GM19455 (cell line): ENCODE measurements around the gene PRRX2.
"Not testable (repeated sequence)": the region's sequence is repeated elsewhere in the genome, so short reads cannot be mapped to it uniquely, and the experiment has no call there.

Source experiments
- ATAC-seq: cut with Tn5 transposase; IDR thresholded peaks from one replicate; pipeline ENCODE4 v1.9.1; 2021; ENCODE audit not compliant: unreplicated experiment

Gene PRRX2

GRCh38 chr9:129752900-129753729 is 87.7 kb downstream of the PRRX2 start, which contains the start of gene PTGES:
Gene PTGES (minus strand): TSS chr9:129753042. CDS start chr9:129753012, 30 bp downstream.
- no peak for ATAC-seq

DNA sequence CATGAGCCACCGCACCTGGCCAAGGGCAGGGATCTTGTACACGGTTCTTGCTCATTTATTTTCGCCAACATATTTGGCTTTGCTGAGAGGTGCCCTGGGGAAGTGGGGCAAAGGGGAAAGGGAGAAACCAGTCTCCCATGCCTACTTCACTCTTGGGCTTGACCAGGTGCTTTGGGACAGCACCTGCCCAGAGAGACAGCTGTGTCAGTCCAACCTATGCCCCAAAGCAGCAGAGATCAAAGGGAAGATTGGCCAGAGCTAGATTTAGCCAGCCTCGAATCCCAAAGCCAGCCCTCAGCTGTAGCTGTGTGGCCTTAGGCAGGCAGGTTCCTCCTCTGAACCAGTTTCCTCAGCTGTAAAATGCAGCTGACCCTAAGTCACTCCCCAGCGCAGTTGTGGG is 89.7 kb downstream of the PRRX2 start:
- ATAC-seq: no peak

DNA sequence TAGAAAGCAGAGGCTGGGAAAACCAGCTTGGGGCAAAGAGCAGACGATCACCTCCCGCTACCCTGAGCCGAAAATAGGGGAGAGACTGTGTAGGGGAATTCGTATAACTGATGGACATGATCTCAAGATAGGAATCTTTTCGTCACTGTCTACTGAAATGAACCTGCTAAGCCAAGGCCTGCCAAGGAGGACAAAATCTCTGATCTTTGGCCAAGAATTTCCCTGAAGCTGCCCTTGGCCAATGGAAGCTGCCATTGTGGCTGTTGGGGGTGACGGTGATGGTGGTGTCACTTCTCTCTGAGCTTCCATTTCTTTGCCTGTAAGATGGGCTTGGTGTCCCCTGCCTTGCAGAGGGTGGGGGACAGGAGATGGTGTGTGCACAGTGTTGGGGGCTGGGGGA is 90.7 kb downstream of the PRRX2 start:
- ATAC-seq: no peak

DNA sequence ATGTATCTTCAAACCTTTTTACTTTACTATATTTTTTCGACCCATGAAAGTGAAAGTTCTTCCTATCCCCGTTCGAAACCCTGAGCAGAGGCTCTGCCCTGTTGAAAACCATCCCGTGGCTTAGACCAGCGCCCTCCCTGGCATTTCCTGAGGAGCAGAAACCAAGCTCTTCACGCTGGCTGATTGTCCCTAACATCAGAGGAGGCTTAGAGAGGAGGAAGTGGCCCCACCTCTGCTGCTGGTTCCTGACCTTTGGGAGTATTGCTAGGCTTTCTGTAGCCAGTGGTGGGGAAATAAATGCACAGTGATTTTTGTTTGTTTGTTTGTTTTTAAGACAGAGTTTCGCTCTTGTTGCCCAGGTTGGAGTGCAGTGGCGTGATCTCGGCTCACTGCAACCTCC is 91.6 kb downstream of the PRRX2 start:
- no peak for ATAC-seq

- ATAC-seq: no peak
Observed at GRCh38 chr9:129759319-129759718, 93.9 kb downstream of the PRRX2 start.

DNA sequence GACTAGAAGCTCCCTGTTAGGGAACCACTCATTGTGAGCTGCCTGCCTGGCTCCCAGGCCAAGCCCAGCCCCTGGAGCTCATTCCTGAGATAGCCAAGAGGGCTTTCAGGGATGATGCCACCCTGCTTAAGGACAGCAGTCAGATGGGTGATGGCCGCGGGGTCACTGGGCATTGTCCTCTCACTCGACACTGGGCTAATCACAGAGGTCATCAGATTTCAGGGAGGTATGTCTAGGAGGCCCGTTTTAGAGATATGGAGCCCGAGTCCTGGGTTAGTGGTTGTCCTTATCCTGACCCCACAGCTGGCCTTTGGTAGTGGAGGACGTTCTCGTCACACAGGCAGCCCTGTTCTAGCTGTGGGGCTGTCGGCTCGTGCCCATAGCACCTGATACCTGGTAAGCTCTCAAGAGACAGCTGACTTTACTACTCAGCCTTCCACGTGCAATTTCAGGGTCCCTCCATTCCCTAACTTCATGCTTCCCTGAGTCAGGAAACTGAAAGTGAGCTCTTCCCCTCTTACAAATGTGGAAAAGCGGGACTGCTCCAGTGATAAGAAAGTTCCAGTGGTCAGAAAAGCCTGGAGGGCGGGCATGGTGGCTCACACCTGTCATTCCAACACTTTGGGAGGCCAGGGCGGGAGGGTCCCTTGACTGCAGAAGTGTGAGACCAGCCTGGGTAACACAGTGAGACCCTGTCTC is 94.5 kb downstream of the PRRX2 start:
- ATAC-seq: no peak

GRCh38 chr9:129760784-129761183 is 95.3 kb downstream of the PRRX2 start:
- ATAC-seq: not testable (repeated sequence)

DNA sequence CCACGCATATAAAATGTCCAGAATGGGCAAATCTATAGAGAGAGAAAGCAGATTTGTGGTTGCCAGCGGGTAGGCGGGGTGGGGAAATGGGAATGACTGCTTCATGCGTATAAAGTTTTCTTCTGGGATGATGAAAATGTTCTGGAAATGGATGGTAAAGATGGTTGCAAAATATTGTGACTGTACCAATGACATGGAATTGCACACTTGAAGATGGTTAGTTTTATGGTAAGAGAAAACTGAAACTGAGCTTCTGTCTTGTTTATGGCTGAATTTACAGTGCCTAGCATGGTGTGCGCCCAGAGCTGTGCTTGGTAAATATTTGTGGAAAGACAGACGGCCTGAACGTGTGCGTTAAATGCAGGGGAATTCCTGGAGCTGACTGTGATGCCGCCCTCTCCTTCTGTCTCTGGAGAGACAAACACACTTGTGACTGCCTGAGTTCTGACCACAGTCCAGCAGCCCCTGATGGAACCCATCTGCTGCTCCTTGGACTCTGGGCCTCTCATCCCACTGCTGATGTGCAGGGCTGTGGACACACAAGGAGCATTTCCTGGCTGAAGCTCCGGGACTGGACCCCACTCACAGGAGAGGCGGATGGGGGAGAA is 96.0 kb downstream of the PRRX2 start:
- ATAC-seq: no peak

GRCh38 chr9:129761901-129762369 is 96.5 kb downstream of the PRRX2 start:
- ATAC-seq: no peak

DNA sequence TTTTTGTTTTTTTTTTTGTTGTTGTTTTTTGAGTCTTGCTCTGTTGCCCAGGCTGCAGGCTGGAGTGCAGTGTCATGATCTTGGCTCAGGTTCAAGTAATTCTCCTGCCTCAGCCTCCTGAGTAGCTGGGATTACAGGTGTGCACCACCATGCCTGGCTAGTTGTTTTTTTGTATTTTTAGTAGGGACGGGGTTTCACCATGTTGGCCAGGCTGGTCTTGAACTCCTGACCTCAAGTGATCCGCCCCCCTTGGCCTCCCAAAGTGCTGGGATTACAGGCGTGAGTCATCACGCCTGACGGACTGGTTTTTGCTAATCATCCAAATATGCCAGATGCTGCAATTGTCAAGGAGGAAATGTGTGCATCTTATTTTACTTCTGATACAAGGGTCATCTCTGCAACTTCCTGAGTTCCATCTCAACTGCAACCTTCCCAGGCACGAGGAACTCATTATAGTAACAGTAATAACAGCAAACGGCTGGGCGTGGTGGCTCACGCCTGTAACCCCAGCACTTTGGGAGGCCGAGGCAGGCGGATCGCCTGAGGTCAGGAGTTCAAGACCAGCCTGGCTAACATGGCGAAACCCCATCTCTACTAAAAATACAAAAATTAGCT is 97.0 kb downstream of the PRRX2 start:
- ATAC-seq: not testable (repeated sequence)

DNA sequence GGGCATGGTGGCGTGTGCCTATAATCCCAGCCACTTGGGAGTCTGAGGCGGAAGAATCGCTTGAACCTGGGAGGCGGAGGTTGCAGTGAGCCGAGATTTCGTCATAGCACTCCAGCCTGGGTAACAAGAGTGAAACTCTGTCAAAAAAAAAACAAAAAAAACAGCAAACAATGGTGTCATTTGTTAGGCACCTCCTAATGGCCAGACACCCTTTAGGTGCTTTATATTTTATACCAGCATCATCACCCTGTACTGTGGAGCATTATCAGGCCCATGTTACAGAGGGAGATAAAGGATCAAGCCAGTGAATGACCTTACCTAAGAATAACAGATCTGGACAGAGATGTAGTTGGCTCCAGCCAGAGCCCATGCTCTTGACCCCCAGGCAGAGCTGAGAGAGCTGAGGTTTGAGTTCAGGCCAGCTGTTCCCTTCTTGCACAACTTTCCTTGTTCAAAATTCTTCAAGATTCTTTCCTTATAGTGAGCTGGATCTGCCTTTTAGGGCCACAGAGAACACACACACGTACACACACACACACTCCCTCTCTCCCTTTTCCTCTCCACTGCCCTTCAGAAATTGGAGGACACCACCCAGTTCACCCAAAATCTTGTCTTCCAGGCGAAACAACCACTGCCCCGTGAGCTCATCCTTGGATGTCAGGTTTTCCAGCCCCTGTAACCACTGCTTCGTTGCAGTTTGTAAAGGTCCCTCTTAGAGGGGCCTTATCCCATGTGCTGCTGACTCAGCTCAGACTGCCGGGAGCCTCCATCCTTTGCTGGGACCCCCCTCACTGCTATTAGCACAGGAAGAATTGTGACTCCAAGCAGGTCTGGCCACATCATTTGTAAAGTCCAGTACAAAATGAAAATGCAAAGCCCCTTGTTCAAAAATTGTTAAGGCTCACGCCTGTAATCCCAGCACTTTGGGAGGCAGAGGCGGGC is 97.8 kb downstream of the PRRX2 start:
- ATAC-seq: no peak

DNA sequence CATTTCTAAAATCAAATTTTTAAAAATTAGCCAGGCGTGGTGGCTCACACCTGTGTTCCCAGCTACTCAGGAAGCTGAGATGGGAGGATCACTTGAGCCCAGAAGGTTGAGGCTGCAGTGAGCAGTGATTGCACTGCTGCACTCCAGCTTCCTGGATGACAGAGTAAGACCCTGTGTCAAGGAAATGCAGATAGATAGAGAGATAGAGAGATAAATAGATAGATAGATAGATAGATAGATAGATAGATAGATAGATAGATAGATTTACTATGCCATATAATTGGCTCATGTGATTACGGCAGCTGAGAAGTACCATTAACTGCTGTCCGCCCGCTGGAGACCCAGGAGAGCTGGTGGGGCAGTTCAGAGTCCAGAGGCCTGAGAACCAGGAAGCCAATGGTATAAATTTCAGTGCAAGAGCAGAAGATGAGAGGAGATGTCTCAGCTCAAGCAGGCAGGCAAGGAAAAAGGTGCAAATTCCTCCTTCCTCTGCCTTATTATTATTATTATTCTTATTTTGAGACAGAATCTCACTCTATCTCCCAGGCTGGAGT is 100.4 kb downstream of the PRRX2 start:
- no peak for ATAC-seq

GRCh38 chr9:129768486-129768885 is 103.0 kb downstream of the PRRX2 start:
- no peak for ATAC-seq

- ATAC-seq: no peak
Observed at GRCh38 chr9:129769669-129770068, 104.2 kb downstream of the PRRX2 start.

- ATAC-seq: no peak
Observed at GRCh38 chr9:129770741-129771140, 105.3 kb downstream of the PRRX2 start.
